Kidney epithelial cell (primary cell): ENCODE measurements around the gene AMDHD1. TPM values are rescaled to one million over a fixed set of nuclear protein-coding genes. Genes with fewer than 3 reads are reported as not detected.
A peak's percentile ranks its signal among the peaks of the same experiment; 100 is the strongest.

ENCODE experiments used
- DNase-seq: peaks from one replicate; pipeline ENCODE4 v3.0.0-alpha.2; 2010; ENCODE audit warnings: low read depth
- H3K27me3 ChIP-seq: 2 replicates; pipeline ENCODE4 v1.6.0; 2011; ENCODE audit warnings: low read length; ENCODE audit not compliant: control insufficient read depth, insufficient read depth
- H3K36me3 ChIP-seq: 2 replicates; pipeline ENCODE4 v1.5.1; 2011; ENCODE audit warnings: low read length; ENCODE audit not compliant: control insufficient read depth, insufficient read depth
- H3K4me3 ChIP-seq: 2 replicates; pipeline ENCODE4 v1.5.1; 2011; ENCODE audit warnings: low read depth, mild to moderate bottlenecking, control low read depth, low read length
- CTCF ChIP-seq: IDR thresholded peaks from 2 replicates; pipeline ENCODE4 v1.5.1; 2011; ENCODE audit warnings: mild to moderate bottlenecking, moderate library complexity, low read length, control low read depth, inconsistent platforms; ENCODE audit not compliant: insufficient read depth, poor library complexity, severe bottlenecking
- total RNA-seq: library from RNA; depleted of rRNA; stranded (reverse); fragments of >200 nt; gene quantifications from 2 replicates; pipeline ENCODE4 v1.2.3, GENCODE V29; 2015

AMDHD1 gene
- total RNA-seq, 1 donor from 2014 or later = 0.67 TPM

- no peaks in the 10 kb centered on the region for H3K36me3 ChIP-seq
- no peaks in the 10 kb centered on the region for H3K27me3 ChIP-seq
- H3K4me3 ChIP-seq = peak within 1 kb of the TSS; percentile 67
- no peak for DNase-seq
- no peak for TF ChIP-seq CTCF
Measured at GRCh38 chr12:95942524-95943329, 404 bp upstream of the AMDHD1 start, which contains the start of gene CCDC38. Gene CCDC38 (minus strand): TSS chr12:95942614. CDS start chr12:95936509, 6,105 bp downstream.

- no peak for TF ChIP-seq CTCF
- Histone ChIP-seq H3K36me3 (no peaks in the 10 kb centered on the region), H3K4me3 (no peak overlapping the region), H3K27me3 (no peaks in the 10 kb centered on the region)
- no peak for DNase-seq
Measured at GRCh38 chr12:95944108-95944704, 1.1 kb downstream of the AMDHD1 start.

- no peak overlapping the region for H3K4me3 ChIP-seq
- DNase-seq = no peak
- peaks cover 2% of the 10 kb centered on the region for H3K27me3 ChIP-seq
- no peak for TF ChIP-seq CTCF
- no peaks in the 10 kb centered on the region for H3K36me3 ChIP-seq
Measured at GRCh38 chr12:95949477-95950206, 6.5 kb downstream of the AMDHD1 start.

- no peaks in the 10 kb centered on the region for H3K36me3 ChIP-seq
- H3K27me3 ChIP-seq = peaks cover 2% of the 10 kb centered on the region
- no peak for TF ChIP-seq CTCF
- H3K4me3 ChIP-seq = no peak overlapping the region
- no peak for DNase-seq
Measured at GRCh38 chr12:95951515-95951914, 8.4 kb downstream of the AMDHD1 start.

GRCh38 chr12:95953000-95953399, 9.9 kb downstream of the AMDHD1 start:
- no peak for DNase-seq
- Histone ChIP-seq H3K4me3 (no peak overlapping the region), H3K27me3 (peaks cover 4% of the 10 kb centered on the region), H3K36me3 (no peaks in the 10 kb centered on the region)
- TF ChIP-seq CTCF = no peak
